ENCODE data around the gene SMIM21.

SMIM21 gene

DNA sequence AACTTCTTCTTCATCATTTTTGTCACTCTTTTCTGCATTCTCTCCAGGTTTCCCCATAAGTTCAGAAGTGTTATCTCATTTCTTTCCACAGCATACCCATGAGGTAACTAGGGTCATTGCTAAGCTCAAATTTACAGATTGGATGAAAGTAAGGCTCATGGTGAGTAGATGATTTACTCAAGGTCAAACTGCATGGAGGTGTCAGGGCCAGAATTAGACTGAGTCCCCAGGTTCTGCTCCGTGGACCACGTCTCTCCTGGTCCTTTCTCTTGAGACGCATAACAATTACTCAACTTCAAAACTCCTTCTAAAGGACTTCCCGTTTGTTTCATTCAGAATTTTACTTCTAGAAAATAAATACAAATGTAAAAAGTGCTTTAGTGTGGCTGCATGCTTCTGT is 43.4 kb downstream of the SMIM21 start:
- no peak overlapping the region for H3K4me3 ChIP-seq (ENCODE audit: low read depth, low read length)
- DNase-seq (ENCODE audit: low read depth) = no peak

DNA sequence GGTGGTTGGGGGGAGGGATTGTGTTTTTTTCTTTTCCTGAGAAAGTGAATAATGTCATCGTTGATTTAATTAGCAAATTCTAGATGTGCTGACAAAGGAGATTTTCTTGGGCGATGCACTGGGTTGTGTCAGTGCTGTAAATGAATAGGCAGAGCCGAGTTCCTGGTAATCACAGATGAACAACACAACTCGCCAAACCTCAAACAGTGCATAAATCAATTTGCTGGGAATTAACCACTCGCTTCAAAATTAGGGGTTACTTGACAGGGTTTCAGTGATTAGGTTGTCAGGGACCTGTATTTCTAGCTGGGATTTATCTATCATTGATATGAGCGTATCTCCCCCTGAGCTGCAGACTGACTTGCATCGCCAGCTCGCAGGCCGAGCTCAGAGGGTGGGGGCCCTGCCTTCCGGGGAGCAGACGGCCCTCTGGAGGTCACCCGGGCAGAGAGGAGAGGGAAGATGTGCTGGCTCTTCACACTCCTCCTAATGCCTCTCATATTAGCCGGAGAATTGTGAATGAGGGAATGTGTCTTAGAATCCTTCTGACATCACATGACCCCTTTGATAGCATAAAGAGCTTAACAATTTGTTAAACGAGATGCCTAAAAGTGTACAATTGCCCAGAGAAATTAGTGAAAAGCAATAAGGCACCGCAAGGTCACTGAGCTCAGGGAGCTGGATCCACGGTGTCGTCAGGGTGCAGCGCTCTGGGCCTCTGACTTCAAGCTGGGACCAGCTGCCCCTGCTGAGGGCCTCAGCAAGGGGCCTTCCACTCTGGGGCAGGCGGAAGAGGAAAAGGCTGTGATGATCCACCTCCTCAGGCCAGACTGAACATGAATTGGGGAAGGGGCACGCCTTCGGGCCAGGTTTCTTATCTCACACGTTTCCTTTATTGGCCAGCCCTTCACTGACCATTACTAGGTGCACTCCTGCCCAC is 48.9 kb downstream of the SMIM21 start:
- no peak for DNase-seq (ENCODE audit: low read depth)
- H3K4me3 ChIP-seq (ENCODE audit: low read depth, low read length) = no peak overlapping the region

DNA sequence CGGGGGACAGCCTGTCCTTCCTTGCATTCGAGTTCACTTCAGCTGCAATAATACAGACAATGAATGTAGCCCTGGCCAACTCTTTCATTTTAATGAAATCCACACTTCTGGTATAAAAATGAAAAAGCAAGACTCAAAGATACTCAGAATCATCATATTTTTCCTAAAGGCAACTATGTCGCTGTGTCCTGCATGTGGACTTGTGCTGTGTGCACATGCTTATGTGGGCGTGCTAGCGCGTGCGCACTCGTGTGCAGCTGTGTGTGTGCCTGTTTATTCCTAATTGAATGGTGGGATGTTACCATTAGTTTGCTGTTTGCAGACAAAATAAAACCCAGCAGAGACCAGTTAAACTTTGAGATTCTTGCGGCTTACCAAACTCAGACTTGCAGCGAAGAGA is 49.6 kb downstream of the SMIM21 start:
- no peak overlapping the region for H3K4me3 ChIP-seq (ENCODE audit: low read depth, low read length)
- DNase-seq (ENCODE audit: low read depth) = no peak

DNA sequence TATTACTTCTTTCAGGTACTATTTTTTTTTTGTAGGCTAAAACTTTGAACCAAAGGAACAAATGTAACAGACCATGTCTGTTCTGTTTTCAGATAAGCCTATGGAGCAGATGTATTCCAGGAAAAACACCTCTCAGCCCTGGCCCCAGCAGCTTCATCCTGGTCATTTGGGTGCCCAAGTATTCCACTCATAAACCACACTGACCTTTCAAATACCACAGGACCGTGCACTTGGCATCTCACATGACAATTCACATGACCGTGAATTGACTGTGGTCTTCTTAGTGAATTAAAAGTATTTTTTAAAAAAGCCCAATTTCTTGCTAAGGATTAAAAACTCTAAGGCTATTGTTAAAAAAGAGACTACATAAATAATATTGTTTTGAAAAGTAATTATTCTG is 50.2 kb downstream of the SMIM21 start:
- DNase-seq (ENCODE audit: low read depth) = no peak
- H3K4me3 ChIP-seq (ENCODE audit: low read depth, low read length) = no peak overlapping the region

DNA sequence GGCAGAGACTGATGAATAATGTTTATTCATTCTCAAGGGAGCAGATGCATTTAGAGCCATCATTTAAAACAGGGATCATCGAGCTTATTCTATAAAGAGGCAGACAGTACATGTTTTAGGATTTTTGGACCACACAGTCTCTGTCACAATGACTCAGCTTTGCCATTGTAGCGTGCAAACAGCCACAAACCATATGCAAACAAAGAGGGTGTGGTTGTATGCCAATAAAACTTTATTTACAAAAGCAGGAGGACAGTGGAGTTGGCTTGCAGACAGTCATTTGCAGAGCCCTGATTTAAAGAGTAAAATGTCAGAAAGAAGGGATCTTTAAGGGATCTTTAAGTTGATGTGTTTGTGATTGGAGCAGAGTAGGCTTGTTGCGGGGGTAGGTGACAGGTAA is 51.5 kb downstream of the SMIM21 start:
- DNase-seq (ENCODE audit: low read depth) = no peak
- H3K4me3 ChIP-seq (ENCODE audit: low read depth, low read length) = no peak overlapping the region

DNA sequence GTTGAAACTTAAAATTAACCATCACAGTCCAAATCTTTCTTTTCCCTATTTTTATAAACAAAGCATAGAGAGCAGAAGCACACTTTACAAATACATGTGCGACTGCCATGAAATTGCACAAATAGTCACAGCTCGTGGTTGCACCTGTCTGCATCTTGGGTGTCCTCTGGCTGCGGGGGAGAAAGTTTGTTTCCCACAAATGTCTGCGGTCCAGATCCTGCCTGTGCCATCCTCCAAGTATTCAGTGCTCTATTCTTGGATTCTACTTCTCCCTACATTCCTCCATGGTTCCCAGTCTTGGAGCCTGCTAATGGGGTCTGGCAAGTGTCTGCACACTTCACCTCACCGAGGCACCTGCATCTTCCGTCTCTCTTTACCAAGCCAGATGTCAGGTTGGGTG is 52.2 kb downstream of the SMIM21 start:
- H3K4me3 ChIP-seq (ENCODE audit: low read depth, low read length) = no peak overlapping the region
- no peak for DNase-seq (ENCODE audit: low read depth)

DNA sequence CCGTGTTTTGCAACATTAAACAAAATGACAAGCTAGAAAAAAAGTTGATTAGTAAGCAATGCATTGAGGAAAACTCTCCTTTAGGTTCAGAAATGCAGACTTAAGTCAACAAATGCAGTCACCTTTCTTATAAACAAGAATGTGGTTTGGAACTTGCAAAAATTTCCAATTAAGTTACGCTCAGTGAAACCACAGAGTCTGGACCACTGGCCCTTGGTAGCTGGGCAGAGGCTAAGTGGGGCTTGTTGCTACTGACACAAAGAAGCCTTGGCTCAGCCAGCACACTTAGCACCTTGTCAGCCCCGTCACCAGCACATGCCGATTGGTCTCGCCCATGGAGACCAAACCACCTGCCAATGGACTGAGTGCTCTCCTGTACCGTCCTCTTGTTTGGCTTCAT is 53.0 kb downstream of the SMIM21 start:
- no peak overlapping the region for H3K4me3 ChIP-seq (ENCODE audit: low read depth, low read length)
- no peak for DNase-seq (ENCODE audit: low read depth)

DNA sequence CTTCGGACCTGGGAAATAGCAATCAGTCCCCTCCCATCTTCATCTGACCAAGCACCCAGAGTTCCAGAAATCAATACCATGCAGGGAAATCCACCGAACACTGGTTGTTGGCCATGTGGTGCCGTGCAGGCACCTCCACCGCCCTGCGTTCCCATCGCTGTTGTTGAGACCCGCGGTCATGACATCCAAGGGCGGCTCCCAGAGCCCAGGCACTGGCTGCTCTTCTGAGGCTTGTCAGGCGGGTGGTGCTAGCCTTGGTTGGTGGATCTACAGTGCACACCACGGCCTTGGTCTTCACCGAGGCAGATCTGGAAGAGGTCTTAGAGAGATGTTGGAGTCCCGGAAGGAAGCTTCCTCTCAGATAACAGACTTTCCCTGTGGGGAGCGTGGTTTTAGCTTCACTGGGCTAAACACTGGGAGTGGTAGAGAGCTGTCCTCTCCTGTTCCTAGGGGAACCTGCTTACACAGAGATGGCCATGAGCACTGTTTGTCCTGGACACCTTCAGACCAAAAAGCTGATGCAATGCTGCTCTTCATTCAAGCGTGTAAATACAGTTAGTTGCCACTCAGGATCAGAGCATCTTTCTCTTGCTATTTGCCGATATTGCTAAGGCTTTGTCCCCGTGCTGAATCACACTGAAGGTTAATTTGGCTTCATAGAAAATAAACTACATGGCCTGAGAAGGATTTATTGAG is 58.3 kb downstream of the SMIM21 start:
- no peak for DNase-seq (ENCODE audit: low read depth)
- H3K4me3 ChIP-seq (ENCODE audit: low read depth, low read length) = no peak overlapping the region

DNA sequence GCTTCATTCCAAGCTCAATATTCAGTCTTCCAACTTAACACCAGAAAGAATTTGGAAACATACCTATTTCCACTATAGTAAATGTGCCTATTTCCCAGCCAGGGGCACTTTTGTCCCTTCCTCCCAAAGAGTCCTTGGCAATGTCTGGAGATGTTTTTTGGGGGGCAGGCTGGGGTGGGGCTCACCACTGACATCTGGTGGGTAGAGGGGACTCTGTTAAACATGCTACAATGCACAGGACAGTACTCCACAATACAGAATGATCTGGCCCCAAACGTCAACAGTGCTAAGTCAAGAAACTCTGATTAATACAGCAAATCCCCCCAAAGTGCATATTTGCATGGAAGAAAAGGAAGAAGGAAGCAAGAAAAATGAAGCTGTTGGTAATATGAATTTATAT is 61.7 kb downstream of the SMIM21 start:
- DNase-seq (ENCODE audit: low read depth) = no peak
- no peak overlapping the region for H3K4me3 ChIP-seq (ENCODE audit: low read depth, low read length)

DNA sequence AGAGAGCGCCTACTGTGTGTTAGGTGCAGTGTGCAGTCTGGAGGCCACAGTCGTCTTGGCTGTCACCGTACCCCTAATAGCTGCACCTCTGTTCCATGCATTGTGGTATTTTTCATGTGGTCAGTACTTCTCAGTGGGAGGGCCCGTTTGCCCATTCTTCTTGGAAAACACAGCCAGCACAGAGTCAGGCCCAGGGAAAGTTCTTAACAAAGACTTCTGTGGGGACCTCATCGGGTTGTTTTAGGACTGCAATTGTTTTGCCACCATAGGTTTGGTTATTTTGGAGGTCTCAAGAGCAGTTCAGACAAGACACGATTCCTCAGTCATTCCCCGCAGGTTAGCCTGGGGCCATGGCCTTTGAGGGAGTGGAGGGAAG is 62.3 kb downstream of the SMIM21 start:
- H3K4me3 ChIP-seq (ENCODE audit: low read depth, low read length) = no peak overlapping the region
- DNase-seq (ENCODE audit: low read depth) = no peak

DNA sequence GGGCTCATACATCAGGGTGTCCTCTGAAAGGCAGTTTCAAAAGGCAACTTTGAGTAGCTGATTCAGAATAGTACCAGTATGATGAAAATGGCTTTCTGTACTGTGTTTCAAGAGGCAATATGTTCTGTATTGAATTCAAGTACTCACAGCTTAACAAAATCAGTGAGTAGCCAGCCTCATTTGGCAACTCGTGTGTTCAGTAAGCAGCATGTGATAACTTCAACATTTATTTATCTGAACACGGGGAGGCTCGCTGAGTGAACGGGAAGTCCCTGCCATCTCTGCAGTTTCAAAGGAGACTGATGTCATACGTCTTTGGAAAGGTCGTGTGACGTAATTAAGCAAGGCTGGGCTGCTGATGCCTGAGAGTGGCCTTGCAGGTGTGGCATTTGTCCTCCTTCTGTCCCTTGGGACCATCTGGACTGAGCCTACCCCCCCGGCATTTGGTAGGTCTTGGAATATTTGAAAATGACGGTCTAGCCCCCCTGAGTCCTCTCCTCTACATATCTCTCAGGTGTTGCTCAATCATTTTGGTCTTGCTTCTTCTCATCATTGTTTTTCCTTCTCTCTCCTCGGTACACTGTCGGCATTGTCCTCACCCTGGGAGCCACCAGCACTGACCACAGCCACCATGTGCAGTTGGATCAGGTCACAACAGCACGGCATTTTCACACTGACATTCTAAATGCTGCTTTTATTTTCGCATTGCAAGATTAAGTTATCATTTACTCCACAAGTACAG is 62.8 kb downstream of the SMIM21 start:
- H3K4me3 ChIP-seq (ENCODE audit: low read depth, low read length) = no peak overlapping the region
- DNase-seq (ENCODE audit: low read depth) = no peak

DNA sequence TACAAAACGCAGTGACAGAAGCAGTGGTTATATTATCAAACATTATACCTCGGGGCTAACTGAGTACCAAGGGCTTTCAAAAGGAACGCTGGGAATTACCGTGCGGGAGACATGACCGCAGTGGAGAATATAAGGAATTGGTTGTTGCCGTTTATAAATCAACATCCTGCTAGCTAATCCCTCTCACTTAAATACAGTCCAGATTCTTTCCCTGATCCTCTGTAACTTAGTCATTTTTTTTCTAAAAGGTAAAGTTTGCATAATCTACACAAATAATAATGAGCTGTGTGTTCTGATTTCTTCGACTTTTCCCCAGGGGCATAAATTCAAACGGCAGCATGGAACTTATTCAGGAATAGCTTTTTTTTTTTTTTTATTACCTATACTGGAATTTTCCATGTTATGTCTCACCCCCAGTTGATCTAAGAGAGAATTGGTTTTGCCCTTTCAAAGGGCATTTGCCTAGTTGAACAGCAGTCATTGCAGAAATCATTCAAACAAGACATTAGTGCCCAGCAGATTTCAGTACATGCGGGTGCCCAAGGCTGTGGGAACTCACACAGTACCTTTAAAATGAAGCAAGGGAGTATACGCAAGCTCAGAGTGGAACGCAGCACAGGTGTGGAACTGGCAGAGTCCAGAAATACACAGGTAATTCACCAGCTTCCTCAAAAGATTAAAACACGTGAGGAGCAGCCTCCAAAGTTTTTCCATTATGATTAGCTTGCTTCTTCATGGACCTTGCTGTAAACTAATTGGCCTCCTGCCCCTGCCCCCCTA is 63.9 kb downstream of the SMIM21 start:
- H3K4me3 ChIP-seq (ENCODE audit: low read depth, low read length) = no peak overlapping the region
- DNase-seq (ENCODE audit: low read depth) = no peak

DNA sequence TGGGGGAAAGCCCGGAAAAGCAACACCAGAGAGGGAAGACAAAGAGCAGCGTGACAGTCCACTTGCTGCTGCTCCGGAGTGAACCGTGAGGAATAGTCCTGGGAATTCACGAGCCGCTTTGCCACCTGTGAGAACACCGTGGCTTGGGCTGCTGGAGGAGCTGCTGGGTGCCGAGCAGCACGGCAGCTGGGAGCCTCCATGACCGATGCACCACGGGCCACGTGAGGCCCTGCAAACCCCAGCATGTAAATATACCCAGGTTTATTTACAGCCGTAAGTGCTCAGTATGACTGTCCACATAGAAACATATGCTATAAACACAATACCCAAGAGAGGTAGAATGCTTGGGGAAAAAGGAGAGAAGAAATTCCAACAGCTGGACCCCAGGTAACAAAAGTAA is 65.1 kb downstream of the SMIM21 start:
- H3K4me3 ChIP-seq (ENCODE audit: low read depth, low read length) = no peak overlapping the region
- no peak for DNase-seq (ENCODE audit: low read depth)

DNA sequence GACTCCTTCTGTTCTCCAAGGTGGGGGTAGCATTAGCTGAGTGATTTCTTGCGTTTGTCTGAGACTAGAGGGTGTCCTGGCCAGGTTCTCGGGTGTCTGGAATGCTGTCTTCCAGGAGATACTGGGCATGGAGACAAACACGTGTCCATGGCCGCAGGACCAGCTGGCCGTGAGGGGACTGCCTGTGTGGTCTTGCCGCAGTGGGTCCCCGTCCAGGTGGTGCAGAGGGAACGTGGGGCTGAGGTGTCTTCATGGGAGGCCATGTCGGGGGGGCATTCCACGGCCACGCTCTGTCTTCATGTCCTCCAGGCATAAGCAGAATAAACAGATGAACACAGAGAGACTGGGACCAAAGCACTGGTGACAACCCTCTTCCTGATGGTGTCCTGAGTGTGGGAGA is 66.6 kb downstream of the SMIM21 start:
- no peak for DNase-seq (ENCODE audit: low read depth)
- no peak overlapping the region for H3K4me3 ChIP-seq (ENCODE audit: low read depth, low read length)

DNA sequence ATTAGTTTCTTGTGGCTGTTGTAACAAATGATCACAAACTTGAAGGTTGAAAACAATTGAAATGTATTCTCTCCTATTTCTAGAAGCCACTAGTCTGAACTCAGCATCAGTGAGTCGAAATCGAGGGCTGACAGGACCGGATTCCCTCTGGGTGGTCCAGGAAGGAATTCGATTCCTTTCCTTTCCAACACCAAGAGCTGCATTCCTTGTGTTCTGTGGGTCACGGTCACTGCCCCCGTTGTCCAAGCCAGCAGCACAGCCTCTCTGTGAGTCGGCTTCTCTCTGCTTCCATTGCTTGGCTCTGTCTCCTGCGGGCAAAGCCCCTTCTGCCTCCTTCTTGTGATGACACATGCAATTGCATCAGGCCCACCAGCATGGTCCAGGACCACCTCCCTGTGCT is 67.3 kb downstream of the SMIM21 start:
- H3K4me3 ChIP-seq (ENCODE audit: low read depth, low read length) = no peak overlapping the region
- no peak for DNase-seq (ENCODE audit: low read depth)

Measured in skeletal muscle cell (primary cell).